Skin epidermis (tissue), 12 donors: Measurements from ENCODE around the gene RELB.
"Not testable (repeated sequence)": the region's sequence is repeated elsewhere in the genome, so short reads cannot be mapped to it uniquely, and the experiment has no call there.

ENCODE experiments used
- H3K27ac ChIP-seq, 21 experiments: fragments of 200-600 bp; sonication (generic) in 11 of 21; one replicate each; pipeline ENCODE4 v1.5.0; 2020; ENCODE audit warnings: mild to moderate bottlenecking in 3 of 21, inconsistent platforms in 2 of 21, moderate library complexity in 2 of 21
- H3K4me3 ChIP-seq, 7 experiments: fragments of 200-600 bp; sonication (generic) in 2 of 7; one replicate each; pipeline ENCODE4 v1.5.0; 2020; ENCODE audit warnings: inconsistent platforms in 2 of 7, mild to moderate bottlenecking in 2 of 7, moderate library complexity in 1 of 7

RELB gene, protein sequence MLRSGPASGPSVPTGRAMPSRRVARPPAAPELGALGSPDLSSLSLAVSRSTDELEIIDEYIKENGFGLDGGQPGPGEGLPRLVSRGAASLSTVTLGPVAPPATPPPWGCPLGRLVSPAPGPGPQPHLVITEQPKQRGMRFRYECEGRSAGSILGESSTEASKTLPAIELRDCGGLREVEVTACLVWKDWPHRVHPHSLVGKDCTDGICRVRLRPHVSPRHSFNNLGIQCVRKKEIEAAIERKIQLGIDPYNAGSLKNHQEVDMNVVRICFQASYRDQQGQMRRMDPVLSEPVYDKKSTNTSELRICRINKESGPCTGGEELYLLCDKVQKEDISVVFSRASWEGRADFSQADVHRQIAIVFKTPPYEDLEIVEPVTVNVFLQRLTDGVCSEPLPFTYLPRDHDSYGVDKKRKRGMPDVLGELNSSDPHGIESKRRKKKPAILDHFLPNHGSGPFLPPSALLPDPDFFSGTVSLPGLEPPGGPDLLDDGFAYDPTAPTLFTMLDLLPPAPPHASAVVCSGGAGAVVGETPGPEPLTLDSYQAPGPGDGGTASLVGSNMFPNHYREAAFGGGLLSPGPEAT

DNA sequence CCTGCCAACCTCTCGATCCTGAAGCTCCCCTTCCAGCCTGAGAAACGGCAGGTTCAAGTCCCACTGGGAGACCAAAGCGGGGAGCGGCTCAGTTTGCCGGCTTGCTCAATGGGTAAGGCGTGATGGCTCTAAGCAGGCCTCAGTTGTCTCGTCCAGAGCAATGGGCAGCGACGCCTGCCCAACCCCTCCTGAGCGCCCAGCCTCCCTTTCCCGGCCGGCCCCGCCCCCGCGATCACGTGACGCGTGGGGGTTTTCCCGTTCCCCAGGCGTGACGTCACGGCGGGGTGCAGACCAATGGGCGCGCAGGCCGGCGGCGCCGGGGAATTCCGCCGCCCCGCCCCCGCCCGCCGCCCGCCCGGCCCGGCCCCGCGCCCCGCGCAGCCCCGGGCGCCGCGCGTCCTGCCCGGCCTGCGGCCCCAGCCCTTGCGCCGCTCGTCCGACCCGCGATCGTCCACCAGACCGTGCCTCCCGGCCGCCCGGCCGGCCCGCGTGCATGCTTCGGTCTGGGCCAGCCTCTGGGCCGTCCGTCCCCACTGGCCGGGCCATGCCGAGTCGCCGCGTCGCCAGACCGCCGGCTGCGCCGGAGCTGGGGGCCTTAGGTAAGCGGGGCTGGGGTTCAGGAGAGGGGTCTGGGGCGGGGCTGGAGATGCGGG lies at the start of gene RELB:
RELB (plus strand) TSS at position 378 of the 653 bp plus-strand sequence; CDS start at position 494, 116 bp downstream.
- Histone ChIP-seq H3K27ac (peak within 1 kb of the TSS; percentile 94 to 100 (median 99)), H3K4me3 (peak within 1 kb of the TSS; percentile 77 to 95 (median 88))

DNA sequence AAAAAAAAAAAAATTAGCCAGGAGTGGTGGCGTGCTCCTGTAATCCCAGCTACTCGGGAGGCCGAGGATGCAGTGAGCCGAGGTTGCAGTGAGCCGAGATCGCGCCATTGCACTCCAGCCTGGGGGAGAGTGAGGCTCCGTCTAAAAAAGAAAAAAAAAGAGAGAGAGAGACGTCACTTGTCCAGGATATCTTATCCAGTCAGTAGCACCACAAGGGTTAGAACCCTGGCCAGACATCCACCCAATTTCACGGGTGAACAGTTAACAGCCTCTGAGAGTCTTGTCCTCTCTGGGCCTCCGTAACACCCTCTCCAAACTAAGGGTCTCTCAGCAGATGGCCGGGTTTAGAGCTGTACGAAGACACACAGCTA lies 47.0 kb upstream of the RELB start:
- Histone ChIP-seq H3K4me3 (peak overlapping the region; percentile 84 to 100 (median 98)), H3K27ac (peak overlapping the region in 20 of 21 experiments; percentile 78 to 99 (median 93))

DNA sequence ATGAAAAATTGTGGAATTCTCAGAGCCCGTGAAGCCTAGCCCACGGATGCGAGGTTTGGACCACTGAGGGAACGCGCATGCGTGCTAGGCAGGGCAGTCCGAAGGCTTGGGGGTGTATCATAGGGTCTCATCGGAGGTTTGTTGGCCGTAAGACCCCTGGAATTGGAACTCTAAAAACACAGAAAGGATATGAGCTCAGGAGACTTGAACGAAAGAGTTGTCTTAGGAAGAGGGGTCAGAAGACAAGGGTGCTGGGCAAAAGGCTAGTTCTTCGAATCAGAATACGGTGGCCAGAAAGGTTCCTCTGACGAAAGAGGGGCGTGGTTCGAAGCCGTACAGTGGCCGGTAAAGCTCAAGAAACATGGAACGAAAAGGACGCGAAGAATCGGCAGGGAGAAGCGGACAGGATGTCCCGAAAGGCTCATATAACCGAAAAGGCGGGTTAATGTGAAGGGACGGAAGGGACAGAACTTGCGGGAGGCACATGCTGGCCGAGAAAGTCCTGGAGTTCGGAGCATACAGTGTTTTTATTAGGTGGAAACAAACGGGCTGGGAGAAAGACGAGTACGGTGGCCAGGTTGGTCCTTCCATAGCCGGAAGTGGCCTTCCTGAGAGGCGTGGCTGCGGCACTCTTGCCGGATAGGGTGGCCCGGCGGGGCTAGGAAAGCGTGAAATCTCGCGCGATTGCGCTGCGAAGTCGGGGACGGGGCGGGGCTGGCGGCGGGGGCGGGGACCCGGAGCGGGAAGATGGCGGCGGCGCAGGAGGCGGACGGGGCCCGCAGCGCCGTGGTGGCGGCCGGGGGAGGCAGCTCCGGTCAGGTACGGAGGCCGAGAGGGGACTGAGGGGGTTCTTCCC lies 46.4 kb upstream of the RELB start, which contains the start of gene CLPTM1:
CLPTM1 (plus strand) TSS at position 732 of the 856 bp plus-strand sequence; CDS start at position 748, 16 bp downstream.
- Histone ChIP-seq H3K27ac (peak within 1 kb of the TSS; percentile 50 to 99 (median 93)), H3K4me3 (peak within 1 kb of the TSS; percentile 84 to 100 (median 98))

DNA sequence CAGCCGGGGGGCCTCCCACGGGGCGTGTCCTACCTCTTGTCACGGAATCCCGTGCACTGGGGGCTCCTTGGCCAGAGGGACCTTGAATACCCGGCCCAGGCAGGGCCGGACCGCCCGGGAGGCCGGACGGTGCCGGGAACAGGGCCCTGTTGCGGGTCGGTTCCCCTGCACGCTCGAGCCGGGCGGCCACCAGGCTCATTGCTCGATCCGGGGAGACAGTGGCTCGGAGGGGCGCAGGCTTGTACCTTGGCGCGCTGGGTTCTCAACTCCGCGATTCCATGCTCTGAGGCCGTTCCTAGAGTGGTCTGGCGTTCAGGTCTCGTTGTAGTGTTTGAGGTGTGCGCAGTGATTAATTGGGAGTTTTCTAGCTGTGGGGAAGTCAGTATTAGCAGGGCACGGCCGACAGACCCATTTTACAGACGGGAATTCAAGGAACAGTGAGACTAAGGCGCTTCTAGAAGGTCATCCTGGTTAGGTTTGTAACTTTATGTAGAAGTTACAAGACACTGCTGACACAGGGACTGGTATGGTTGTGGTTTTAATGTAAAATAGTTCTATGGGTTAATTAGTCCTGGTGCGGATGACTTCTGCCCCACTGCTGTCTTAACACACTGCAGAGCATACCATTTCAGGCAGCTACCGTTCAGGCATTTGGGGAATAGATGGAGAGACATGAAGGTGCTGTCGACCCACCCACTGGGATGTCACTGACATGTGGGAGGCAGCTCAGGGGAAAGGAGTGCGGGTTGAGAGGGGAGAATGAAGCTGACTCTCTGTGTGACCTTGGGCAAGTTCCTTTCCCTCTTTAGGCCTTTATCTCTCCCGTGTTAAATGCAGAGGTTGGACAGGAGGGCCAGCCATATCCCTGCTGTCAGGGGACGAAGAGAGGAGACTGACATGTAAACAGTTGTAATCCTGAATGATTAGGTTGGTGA lies 45.5 kb upstream of the RELB start:
- H3K4me3 ChIP-seq: peak overlapping the region; percentile 84 to 100 (median 98)
- peak overlapping the region; percentile 35 to 99 (median 93) for H3K27ac ChIP-seq

DNA sequence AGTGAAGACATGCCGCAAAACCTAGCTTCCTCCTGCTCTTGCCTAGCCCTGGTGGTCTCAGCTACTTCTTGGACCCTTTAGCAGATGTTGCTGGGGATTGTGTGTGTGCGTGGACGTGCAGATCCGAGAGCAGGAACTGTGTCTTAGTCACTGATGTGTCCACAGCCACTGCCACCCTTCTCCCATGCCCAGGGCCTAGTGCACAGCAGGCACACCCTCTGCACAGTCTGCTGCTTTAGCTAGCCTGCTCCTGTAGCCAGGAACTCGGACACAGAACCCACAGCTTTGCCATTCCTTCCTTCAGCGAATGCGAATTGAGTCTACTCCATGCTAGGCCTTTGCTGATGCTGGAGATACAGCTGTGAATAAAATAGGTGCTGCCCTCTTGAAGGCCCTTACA lies 43.7 kb upstream of the RELB start:
- peak overlapping the region in 4 of 21 experiments; percentile 10 to 95 (median 30) for H3K27ac ChIP-seq
- no peak overlapping the region for H3K4me3 ChIP-seq

DNA sequence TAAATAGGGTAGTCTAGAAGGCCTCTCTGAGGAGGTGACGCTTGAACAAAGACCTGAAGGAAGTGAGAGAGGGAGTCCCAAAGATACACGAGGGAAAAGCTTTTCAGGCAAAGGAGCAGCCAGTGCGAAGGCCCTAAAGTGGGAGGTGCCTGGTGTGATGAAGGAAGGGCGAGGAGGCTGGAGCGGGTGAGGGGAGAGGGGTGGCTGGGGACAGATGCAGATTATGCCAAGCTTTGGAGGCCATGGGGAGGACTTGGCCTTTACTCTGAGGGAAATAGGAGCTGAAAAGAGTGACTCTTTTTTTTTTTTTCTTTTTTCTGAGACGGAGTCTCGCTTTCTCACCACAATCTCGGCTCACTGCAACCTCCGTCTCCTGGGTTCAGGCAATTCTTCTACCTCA lies 43.2 kb upstream of the RELB start:
- Histone ChIP-seq H3K27ac (no peak overlapping the region), H3K4me3 (no peak overlapping the region)

DNA sequence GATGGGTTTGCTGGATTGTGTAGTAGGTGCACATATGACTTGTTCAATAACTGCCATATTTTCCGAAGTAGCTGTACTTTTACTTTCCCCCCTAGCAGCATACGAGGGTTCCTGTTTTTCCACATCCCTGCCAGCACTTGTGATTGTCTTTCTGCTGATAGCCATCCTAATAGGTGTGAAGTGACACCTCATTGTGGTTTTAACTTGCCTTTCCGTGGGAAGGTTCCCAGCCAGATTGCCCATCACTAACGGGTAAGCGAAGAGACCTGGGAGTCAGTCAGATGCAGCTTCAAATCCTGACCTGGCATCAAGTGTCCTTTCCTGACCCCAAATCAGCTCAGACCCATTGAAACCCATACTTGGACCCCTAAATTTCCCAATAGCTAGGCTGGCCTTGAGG lies 41.6 kb upstream of the RELB start:
- H3K27ac ChIP-seq: no peak overlapping the region
- H3K4me3 ChIP-seq: no peak overlapping the region

DNA sequence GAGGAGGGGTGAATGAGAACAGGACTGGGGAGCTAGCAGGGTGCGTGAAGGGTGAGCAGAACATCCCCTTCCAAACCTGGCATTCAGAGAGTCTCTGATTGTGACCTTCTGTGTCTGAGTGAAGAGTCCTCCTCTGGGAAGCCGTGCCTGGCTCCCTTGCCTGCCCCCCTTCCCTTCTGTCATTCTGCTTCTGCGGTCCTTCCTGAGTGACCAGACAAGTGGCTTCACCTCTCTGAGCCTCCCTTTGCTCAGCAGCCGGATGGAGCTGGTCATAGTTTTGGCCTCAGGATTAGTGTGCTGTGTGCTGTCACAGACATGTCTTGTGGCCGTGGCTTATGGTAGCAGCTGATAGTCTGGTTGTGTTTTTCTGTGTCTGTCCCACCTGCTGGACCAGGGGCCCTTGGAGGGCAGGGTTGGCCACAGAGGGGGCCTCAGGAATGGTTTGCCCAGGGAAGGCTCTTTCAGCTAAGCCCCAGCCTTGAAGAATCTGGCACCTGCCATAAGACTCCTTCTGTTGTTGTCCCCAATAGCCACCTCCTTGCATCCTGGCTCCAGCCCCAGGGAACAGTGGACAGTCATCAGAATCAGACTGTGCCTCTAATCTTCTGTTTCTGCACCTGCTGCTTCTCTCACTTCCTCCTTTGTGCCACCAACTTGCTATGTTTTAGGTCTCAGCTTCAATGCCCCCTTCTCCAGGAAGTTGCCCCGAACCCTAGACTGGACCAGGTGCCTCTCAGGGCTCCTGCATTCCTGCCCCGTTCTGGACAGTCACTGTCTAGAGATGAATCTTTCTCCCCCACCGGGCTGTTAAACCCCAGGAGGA lies 40.1 kb upstream of the RELB start:
- no peak overlapping the region for H3K4me3 ChIP-seq
- peak overlapping the region in 1 of 21 experiments; percentile 62 for H3K27ac ChIP-seq

DNA sequence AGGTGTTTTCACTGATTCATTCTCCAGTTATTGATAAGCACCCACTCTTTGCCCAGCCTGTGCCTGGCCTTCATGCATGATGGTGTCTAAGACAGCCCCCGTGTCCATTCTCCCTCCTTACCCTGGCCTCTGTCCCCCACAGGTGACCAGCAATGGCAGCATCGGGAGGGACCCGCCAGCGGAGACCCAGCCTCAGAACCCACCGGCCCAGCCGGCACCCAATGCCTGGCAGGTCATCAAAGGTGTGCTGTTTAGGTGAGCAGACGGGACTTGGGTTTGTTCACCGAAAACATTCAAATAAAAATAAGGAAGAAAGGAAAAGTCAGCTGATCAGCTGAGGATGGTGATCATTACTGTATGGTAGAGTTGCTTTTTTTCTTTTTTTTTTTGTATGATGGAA lies 39.4 kb upstream of the RELB start:
- Histone ChIP-seq H3K27ac (peak overlapping the region in 1 of 21 experiments; percentile 62), H3K4me3 (no peak overlapping the region)

DNA sequence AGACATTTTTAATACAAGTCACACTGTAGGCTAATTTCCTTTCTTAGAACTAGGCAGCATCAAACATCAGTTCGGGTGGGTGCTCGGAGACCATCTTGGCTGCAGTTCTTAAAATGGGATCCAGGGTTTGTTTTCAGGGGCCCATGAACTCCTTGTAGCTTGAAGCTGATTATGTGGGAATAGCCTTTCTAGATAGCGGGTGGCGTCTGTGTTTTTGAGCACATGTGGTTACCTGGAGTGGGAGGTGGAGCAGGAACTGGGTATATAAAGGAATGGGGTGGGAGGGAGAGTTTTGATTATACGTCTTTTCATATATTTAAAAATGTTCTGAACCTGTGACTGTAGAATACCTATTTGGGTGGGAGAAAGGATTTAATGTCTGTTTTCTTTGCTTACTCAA lies 33.1 kb upstream of the RELB start:
- no peak overlapping the region for H3K27ac ChIP-seq
- H3K4me3 ChIP-seq: no peak overlapping the region

DNA sequence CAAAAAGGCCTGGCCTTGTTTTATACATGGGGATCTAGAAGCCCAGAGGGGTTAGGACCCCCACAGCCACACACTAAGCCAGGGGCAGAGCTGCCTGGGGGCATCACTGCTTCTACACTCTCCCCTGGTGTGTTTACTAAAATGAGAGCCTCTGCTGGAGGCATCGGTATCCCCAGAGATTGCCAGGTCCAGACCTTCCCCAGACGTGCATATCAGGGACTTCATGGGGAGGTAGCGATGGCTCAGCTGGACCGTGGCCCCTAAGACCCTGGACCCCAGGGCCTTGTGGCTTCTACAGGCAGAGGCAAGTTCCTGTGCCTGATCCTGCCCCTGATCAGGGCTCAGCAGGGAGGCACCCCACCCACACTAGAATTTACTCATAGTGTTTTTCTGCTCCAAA lies 32.6 kb upstream of the RELB start:
- Histone ChIP-seq H3K4me3 (no peak overlapping the region), H3K27ac (no peak overlapping the region)

DNA sequence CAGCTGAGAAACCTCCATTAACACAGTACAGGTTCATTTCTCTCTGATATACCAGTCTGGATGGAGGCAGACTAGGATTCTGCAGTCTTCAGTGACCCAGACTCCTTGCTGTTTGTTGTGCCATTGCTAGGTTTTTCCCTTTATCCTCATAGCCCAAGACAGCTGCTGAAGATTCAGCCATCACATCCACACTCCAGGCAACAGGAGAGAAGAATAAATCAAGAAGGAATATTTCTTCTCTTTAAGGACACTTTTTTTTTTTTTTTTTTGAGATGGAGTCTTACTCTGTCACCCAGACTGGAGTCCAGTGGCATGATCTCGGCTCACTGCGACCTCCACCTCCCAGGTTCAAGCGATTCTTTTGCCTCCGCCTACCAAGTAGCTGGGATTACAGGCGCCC lies 31.8 kb upstream of the RELB start:
- Histone ChIP-seq H3K27ac (no peak overlapping the region), H3K4me3 (no peak overlapping the region)

DNA sequence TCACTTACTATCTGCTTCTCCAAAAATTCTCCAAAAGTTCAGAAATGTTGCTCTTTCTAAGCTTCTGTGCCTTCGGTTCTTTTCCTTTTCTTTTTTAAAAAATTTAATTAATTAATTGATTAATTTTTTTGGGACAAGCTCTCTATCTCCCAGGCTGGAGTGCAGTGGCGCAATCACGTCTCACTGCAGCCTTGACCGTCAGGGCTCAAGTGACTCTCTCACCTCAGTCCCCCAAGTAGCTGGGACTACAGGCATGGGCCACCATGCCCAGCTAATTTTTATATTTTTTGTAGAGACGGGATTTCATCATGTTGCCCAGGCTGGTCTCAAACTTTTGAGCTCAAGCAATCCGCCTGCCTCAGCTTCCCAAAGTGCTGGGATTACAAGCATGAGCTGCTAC lies 29.8 kb upstream of the RELB start:
- not testable (repeated sequence) for H3K27ac ChIP-seq, H3K4me3 ChIP-seq

DNA sequence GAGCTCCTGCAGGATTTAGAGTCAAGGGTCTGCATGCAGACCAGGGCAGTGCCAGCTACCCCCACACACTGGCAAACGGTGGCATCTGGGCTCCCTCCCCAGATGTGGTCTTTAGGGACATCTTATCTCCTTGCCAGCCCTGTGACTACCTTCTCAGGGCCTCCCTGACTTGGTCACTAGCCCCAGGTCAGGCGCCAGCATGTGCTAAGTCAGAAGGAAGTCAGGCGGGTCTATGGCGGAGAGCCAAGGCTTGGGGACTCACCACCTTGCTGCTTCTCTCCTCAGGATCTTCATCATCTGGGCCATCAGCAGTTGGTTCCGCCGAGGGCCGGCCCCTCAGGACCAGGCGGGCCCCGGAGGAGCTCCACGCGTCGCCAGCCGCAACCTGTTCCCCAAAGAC lies 28.5 kb upstream of the RELB start:
- H3K27ac ChIP-seq: no peak overlapping the region
- H3K4me3 ChIP-seq: no peak overlapping the region

DNA sequence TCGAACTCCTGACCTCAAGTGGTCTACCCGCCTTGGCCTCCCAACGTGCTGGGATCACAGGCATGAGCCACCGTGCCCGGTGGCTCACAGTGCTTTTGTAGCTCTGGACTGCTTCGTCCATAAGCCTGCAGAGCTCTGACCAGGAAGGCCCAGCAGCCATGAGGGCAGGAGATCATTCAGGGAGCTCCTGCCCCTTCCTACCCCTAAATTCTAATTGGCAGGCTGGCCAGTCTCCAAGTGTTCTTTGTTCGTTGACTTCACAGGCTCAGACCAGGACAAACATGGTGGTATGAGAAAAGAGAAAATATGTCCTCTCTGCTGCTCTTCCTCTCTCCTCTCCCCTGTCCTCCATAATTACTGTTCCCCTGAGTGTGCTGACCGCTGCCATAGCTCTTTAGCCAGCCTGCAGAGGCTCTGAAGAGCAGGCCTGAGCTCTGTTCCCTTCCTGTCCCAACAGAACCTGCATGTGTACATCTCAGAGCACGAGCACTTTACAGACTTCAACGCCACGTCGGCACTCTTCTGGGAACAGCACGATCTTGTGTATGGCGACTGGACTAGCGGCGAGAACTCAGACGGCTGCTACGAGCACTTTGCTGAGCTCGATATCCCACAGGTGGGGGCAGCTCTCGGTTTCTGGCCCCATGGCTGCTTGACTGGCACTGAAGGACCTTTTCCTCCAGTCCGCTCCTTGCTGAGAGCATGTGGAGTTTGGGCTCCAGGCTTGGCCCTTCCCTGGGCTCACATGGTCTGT lies 27.1 kb upstream of the RELB start:
- H3K4me3 ChIP-seq: no peak overlapping the region
- no peak overlapping the region for H3K27ac ChIP-seq

DNA sequence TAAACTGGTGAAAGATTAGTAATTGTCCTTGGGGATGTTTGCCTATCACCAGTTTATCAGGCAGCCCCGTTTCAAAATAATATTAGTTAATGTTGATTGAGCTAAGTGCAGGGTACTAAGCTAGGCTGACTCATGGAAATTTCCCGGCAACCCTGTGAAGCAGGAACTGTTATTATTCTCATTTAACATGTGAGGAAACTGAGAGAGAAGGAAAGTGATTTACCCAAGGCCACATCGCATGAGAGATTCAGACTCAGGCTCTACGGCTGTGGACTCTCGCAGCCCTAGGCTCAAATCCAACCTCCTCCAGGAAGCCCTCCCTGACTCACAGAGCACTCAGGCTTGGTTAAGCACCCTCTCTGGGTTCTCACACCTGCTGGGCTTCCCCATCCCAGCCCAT lies 26.4 kb upstream of the RELB start:
- Histone ChIP-seq H3K27ac (no peak overlapping the region), H3K4me3 (no peak overlapping the region)

DNA sequence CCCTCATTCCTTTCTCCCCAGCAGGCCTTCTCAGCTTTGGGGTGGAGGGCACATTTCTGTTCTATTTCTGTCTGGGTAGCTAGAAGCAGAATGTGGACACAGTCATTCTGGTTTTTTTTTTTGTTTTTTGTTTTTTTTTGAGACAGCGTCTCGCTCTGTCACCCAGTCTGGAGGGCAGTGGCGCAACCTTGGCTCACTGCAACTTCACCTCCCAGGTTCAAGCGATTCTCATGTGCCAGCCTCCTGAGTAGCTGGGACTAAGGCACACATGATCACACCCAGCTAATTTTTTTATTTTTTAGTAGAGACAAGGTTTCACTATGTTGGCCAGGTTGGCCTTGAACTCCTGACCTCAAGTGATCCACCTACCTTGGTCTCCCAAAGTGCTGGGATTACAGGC lies 25.8 kb upstream of the RELB start:
- H3K4me3 ChIP-seq: no peak overlapping the region

More for the DNA sequence above, 25.8 kb upstream of the RELB start:
- H3K27ac ChIP-seq: no peak overlapping the region
